HEK293 (cell line): Measurements from ENCODE around the gene SENP5.
A peak's percentile ranks its signal among the peaks of the same experiment; 100 is the strongest.

Experiments
- CTCF ChIA-PET: fragments of 350-600 bp; formaldehyde crosslinking; extraction: SDS; loops from one replicate; lab custom pipeline; 2021; ENCODE audit warnings: antibody characterized with exemption; lab: Yijun Ruan, JAX
- POLR2A ChIA-PET: fragments of 300-600 bp; formaldehyde crosslinking; extraction: SDS; loops from one replicate; lab custom pipeline; 2020; ENCODE audit warnings: antibody characterized with exemption, inconsistent platforms; lab: Yijun Ruan, JAX
- H3K27ac ChIP-seq: fragments of 200-500 bp; sonication (Bioruptor generic); 2 replicates; pipeline ENCODE4 v1.5.1; 2014; ENCODE audit warnings: low read depth, low read length, control low read depth, inconsistent platforms; ENCODE audit errors: extremely low read depth
- H3K36me3 ChIP-seq, 2 experiments: fragments of 200-500 bp in 1 of 2; sonication (Bioruptor generic) in 1 of 2; 1 replicate in 1 of 2; 2 replicates in 1 of 2; pipeline ENCODE4 v1.5.1; 2014 to 2017; ENCODE audit warnings: inconsistent platforms in 2 of 2, low read length in 2 of 2; ENCODE audit not compliant: control insufficient read depth in 2 of 2, insufficient read depth in 1 of 2
- H3K4me1 ChIP-seq: fragments of 200-500 bp; sonication (Bioruptor generic); 2 replicates; pipeline ENCODE4 v1.5.1; 2014; ENCODE audit warnings: mild to moderate bottlenecking, low read length, inconsistent platforms; ENCODE audit not compliant: control insufficient read depth, insufficient read depth
- H3K4me3 ChIP-seq: 2 replicates; pipeline ENCODE4 v1.5.1; 2011; ENCODE audit warnings: low read depth, mild to moderate bottlenecking, control low read depth, low read length, moderate library complexity
- H3K9me3 ChIP-seq: fragments of 200-500 bp; sonication (Bioruptor generic); 2 replicates; pipeline ENCODE4 v1.5.1; 2014; ENCODE audit warnings: low read depth, low read length, inconsistent platforms; ENCODE audit not compliant: control insufficient read depth, insufficient read depth
- INSM2 ChIP-seq: fragments of 450-650 bp; formaldehyde crosslinking; IDR thresholded peaks from 2 replicates; pipeline ENCODE4 v1.5.1; 2016; ENCODE audit warnings: missing biosample characterization, missing genetic modification characterization
- KLF10 ChIP-seq: fragments of 450-650 bp; IDR thresholded peaks from 2 replicates; pipeline ENCODE4 v1.5.1; 2018; ENCODE audit warnings: missing biosample characterization, mild to moderate bottlenecking, missing genetic modification characterization
- KLF9 ChIP-seq: fragments of 450-650 bp; formaldehyde crosslinking; IDR thresholded peaks from 2 replicates; pipeline ENCODE4 v1.5.1; 2016; ENCODE audit warnings: missing biosample characterization, missing genetic modification characterization, low read depth
- MEIS1 ChIP-seq: sonication (generic); formaldehyde crosslinking; IDR thresholded peaks from 2 replicates; pipeline ENCODE4 v1.8.1; 2022; ENCODE audit warnings: missing genetic modification reagents, mild to moderate bottlenecking, borderline replicate concordance
- PBX3 ChIP-seq: sonication (generic); formaldehyde crosslinking; IDR thresholded peaks from 2 replicates; pipeline ENCODE4 v1.8.1; 2022; ENCODE audit warnings: mild to moderate bottlenecking, moderate library complexity, missing genetic modification reagents
- SALL2 ChIP-seq: fragments of 450-650 bp; formaldehyde crosslinking; IDR thresholded peaks from 2 replicates; pipeline ENCODE4 v1.5.0; 2017; ENCODE audit warnings: missing biosample characterization, mild to moderate bottlenecking, missing genetic modification characterization, borderline replicate concordance
- ZBTB20 ChIP-seq: fragments of 450-650 bp; formaldehyde crosslinking; IDR thresholded peaks from 2 replicates; pipeline ENCODE4 v1.5.1; 2016; ENCODE audit warnings: missing biosample characterization, missing genetic modification characterization
- ZBTB8A ChIP-seq: fragments of 450-650 bp; formaldehyde crosslinking; IDR thresholded peaks from 2 replicates; pipeline ENCODE4 v1.5.1; 2016; ENCODE audit warnings: missing biosample characterization, missing genetic modification characterization
- ZNF23 ChIP-seq: fragments of 450-650 bp; formaldehyde crosslinking; IDR thresholded peaks from 2 replicates; pipeline ENCODE4 v1.5.1; 2016; ENCODE audit warnings: missing biosample characterization, missing genetic modification characterization, borderline replicate concordance
- ZNF302 ChIP-seq: fragments of 450-650 bp; formaldehyde crosslinking; IDR thresholded peaks from 2 replicates; pipeline ENCODE4 v1.5.1; 2016; ENCODE audit warnings: missing biosample characterization, missing genetic modification characterization, low read depth
- ZNF501 ChIP-seq: fragments of 450-650 bp; formaldehyde crosslinking; IDR thresholded peaks from 2 replicates; pipeline ENCODE4 v1.5.1; 2016; ENCODE audit warnings: missing biosample characterization, missing genetic modification characterization
- ZNF518A ChIP-seq: fragments of 450-650 bp; formaldehyde crosslinking; conservative IDR thresholded peaks from 2 replicates; pipeline ENCODE4 v1.5.1; 2016; ENCODE audit warnings: low read depth, missing biosample characterization, missing genetic modification characterization
- ZNF596 ChIP-seq: fragments of 450-650 bp; IDR thresholded peaks from 2 replicates; pipeline ENCODE4 v1.5.0; 2018; ENCODE audit warnings: missing biosample characterization, mild to moderate bottlenecking, missing genetic modification characterization, moderate library complexity
- ZNF600 ChIP-seq: fragments of 450-650 bp; formaldehyde crosslinking; IDR thresholded peaks from 2 replicates; pipeline ENCODE4 v1.5.1; 2016; ENCODE audit warnings: missing biosample characterization, missing genetic modification characterization
- ZNF629 ChIP-seq: fragments of 450-650 bp; formaldehyde crosslinking; IDR thresholded peaks from 2 replicates; pipeline ENCODE4 v1.5.1; 2017; ENCODE audit warnings: missing biosample characterization, missing genetic modification characterization
- ZNF660 ChIP-seq: fragments of 450-650 bp; IDR thresholded peaks from 2 replicates; pipeline ENCODE4 v1.5.1; 2018; ENCODE audit warnings: missing biosample characterization, mild to moderate bottlenecking, missing genetic modification characterization
- ZNF677 ChIP-seq: fragments of 450-650 bp; IDR thresholded peaks from 2 replicates; pipeline ENCODE4 v1.5.0; 2018; ENCODE audit warnings: missing biosample characterization, mild to moderate bottlenecking, missing genetic modification characterization, moderate library complexity
- ZNF76 ChIP-seq: fragments of 450-650 bp; formaldehyde crosslinking; IDR thresholded peaks from 2 replicates; pipeline ENCODE4; 2016; ENCODE audit warnings: low read depth, missing biosample characterization, missing genetic modification characterization, borderline replicate concordance
- ZNF776 ChIP-seq: fragments of 450-650 bp; formaldehyde crosslinking; IDR thresholded peaks from 2 replicates; pipeline ENCODE4 v1.5.0; 2017; ENCODE audit warnings: missing biosample characterization, missing genetic modification characterization, borderline replicate concordance
- ZSCAN30 ChIP-seq: fragments of 450-650 bp; IDR thresholded peaks from 2 replicates; pipeline ENCODE4 v1.5.1; 2018; ENCODE audit warnings: missing biosample characterization, mild to moderate bottlenecking, missing genetic modification characterization, moderate library complexity
- TF ChIP-seq, protein P1 (sequence below): fragments of 450-650 bp; formaldehyde crosslinking; IDR thresholded peaks from 2 replicates; pipeline ENCODE4 v1.5.1; 2016; ENCODE audit warnings: missing biosample characterization, missing genetic modification characterization
- TF ChIP-seq, protein P2 (sequence below): fragments of 450-650 bp; formaldehyde crosslinking; optimal IDR thresholded peaks from 2 replicates; pipeline ENCODE3; 2016; ENCODE audit warnings: missing biosample characterization, mild to moderate bottlenecking, missing genetic modification characterization

SENP5 gene, protein sequence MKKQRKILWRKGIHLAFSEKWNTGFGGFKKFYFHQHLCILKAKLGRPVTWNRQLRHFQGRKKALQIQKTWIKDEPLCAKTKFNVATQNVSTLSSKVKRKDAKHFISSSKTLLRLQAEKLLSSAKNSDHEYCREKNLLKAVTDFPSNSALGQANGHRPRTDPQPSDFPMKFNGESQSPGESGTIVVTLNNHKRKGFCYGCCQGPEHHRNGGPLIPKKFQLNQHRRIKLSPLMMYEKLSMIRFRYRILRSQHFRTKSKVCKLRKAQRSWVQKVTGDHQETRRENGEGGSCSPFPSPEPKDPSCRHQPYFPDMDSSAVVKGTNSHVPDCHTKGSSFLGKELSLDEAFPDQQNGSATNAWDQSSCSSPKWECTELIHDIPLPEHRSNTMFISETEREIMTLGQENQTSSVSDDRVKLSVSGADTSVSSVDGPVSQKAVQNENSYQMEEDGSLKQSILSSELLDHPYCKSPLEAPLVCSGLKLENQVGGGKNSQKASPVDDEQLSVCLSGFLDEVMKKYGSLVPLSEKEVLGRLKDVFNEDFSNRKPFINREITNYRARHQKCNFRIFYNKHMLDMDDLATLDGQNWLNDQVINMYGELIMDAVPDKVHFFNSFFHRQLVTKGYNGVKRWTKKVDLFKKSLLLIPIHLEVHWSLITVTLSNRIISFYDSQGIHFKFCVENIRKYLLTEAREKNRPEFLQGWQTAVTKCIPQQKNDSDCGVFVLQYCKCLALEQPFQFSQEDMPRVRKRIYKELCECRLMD

DNA sequence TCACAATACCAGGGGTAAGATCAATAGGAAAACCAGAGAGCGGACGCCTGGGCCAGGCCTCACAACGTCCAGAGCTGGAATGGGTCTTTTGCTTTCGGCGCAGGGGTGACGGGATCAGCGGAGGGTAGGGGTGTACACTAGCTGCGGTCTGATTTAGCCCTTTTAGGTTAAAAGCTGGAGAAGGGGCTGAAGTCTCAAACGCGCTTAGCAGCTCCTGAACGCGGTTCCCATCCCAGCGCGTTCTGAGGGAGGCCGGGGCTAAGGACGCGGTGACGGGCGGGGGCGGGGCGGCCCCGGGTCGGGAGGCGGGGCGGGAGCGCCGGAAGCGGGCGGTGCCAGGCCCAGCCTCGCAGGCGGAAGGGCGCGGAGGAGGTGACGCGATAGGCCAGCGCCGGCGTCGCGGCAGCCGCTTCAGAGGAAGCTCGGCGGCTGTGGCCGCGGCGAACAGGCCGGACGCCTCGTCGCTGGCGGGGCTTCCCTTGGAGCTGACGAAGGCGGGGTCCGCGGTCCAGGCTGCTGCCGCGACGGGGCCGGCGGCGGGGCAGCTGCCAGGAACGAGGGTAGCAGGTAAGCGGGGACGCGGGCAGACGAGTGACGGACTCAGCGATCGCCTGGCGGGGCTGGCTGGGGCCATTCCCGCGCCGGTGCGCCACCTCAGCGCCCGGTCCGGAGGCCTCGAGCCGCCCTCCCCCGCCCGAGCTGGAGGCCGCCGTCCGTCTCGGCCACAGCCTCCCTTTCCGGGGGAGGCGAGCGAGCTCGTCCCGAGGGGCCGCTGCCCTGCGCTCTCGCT, at the start of gene SENP5:
Gene SENP5 (plus strand): TSS at position 414 of the 790 bp plus-strand sequence. CDS start 17,262 bp downstream, outside the sequence.
- Histone ChIP-seq H3K4me1 (no peaks in the 10 kb centered on the region), H3K9me3 (no peaks in the 10 kb centered on the region), H3K27ac (peak within 1 kb of the TSS; percentile 81), H3K4me3 (peak within 1 kb of the TSS; percentile 99), H3K36me3 (peaks cover 0 to 16% of the 10 kb centered on the region in 2 experiments; a peak in 2 of 3 replicates)
- CTCF ChIA-PET: interaction anchor here (0.6 to 0.9 kb wide), 2 partner anchors 14 to 1088 kb away, joined by 3 read pairs; no protein-coding TSS in a partner anchor
- POLR2A ChIA-PET: interaction anchor here (0.5 to 2.2 kb wide), 10 partner anchors 13 to 299 kb away, joined by 3 to 24 read pairs (median 4); partner anchors contain the start of genes FBXO45, NCBP2, PAK2 and WDR53
- TF ChIP-seq, protein P1, sequence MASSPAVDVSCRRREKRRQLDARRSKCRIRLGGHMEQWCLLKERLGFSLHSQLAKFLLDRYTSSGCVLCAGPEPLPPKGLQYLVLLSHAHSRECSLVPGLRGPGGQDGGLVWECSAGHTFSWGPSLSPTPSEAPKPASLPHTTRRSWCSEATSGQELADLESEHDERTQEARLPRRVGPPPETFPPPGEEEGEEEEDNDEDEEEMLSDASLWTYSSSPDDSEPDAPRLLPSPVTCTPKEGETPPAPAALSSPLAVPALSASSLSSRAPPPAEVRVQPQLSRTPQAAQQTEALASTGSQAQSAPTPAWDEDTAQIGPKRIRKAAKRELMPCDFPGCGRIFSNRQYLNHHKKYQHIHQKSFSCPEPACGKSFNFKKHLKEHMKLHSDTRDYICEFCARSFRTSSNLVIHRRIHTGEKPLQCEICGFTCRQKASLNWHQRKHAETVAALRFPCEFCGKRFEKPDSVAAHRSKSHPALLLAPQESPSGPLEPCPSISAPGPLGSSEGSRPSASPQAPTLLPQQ (tag by site-specific recombination): peak; percentile 20; the same call in 1 of the 2 replicates
- TF ChIP-seq, protein P2, sequence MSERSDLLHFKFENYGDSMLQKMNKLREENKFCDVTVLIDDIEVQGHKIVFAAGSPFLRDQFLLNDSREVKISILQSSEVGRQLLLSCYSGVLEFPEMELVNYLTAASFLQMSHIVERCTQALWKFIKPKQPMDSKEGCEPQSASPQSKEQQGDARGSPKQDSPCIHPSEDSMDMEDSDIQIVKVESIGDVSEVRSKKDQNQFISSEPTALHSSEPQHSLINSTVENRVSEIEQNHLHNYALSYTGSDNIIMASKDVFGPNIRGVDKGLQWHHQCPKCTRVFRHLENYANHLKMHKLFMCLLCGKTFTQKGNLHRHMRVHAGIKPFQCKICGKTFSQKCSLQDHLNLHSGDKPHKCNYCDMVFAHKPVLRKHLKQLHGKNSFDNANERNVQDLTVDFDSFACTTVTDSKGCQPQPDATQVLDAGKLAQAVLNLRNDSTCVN (tag by site-specific recombination): peak; percentile 85
- TF ChIP-seq SALL2 (tag by site-specific recombination) (no peak), ZBTB20 (peak; percentile 58; the same call in 1 of the 2 replicates), ZNF596 (0 out of 2 replicates have a peak, but pooled peaks have one; percentile 5), ZNF501 (tag by site-specific recombination) (0 out of 2 replicates have a peak, but pooled peaks have one; percentile 19), ZBTB8A (tag by site-specific recombination) (peak; percentile 46), ZNF518A (0 out of 2 replicates have a peak, but pooled peaks have one; percentile 28), ZNF660 (peak; percentile 82; the same call in 1 of the 2 replicates), PBX3 (peak; percentile 51; the same call in 1 of the 2 replicates), INSM2 (tag by site-specific recombination) (0 out of 2 replicates have a peak, but pooled peaks have one; percentile 7), ZNF600 (peak; percentile 74; the same call in 1 of the 2 replicates), ZNF677 (tag by site-specific recombination) (peak; percentile 21; the same call in 1 of the 2 replicates), ZNF23 (no peak), ZNF629 (tag by site-specific recombination) (peak; percentile 48; the same call in 1 of the 2 replicates), ZNF776 (no peak), ZSCAN30 (tag by site-specific recombination) (peak; percentile 86), MEIS1 (CRISPR knock-in tag) (no peak), KLF10 (tag by site-specific recombination) (peak; percentile 23; the same call in 1 of the 2 replicates), KLF9 (tag by site-specific recombination) (peak; percentile 29; the same call in 1 of the 2 replicates), ZNF302 (no peak), ZNF76 (tag by site-specific recombination) (peak; percentile 28; the same call in 1 of the 2 replicates)
